Hepatocyte (in vitro differentiated cells): ENCODE data around the gene SYT7.

Experiments
- EZH2 ChIP-seq: fragments of 200-600 bp; sonication (generic); IDR thresholded peaks from 2 replicates; pipeline ENCODE4 v1.6.1; 2016; ENCODE audit warnings: antibody characterized with exemption, mild to moderate bottlenecking, borderline replicate concordance
- EZH2phosphoT487 ChIP-seq: fragments of 200-600 bp; sonication (generic); IDR thresholded peaks from one replicate; pipeline ENCODE4 v1.6.1; 2018; ENCODE audit warnings: antibody characterized with exemption, mild to moderate bottlenecking, low read depth, moderate library complexity; ENCODE audit not compliant: unreplicated experiment, severe bottlenecking
- TF ChIP-seq, protein P1 (sequence below): fragments of 200-600 bp; sonication (generic); IDR thresholded peaks from 2 replicates; pipeline ENCODE4 v1.5.1; 2016; ENCODE audit warnings: antibody characterized with exemption, mild to moderate bottlenecking; ENCODE audit not compliant: poor library complexity

DNA sequence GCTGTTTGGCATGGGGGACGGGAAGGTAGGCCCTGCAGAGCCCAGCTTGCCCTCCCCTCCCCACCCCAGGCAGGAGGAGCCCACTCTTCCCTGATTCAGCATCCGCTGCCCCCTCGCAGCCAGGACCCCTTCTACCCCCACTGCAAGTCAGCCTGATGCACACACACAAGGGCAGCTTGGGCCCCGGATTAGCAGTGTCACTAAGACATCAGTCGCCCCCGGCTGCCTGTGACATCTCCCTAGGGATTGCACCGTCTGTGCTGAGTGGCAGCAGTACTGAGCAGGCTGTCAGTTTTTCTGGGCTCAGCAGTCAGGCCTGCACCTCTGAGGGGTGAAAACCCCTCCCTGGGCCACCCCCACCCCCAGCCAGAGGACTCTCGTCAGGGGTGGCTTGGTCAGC is 30.4 kb upstream of the SYT7 start:
- TF ChIP-seq, protein P1, sequence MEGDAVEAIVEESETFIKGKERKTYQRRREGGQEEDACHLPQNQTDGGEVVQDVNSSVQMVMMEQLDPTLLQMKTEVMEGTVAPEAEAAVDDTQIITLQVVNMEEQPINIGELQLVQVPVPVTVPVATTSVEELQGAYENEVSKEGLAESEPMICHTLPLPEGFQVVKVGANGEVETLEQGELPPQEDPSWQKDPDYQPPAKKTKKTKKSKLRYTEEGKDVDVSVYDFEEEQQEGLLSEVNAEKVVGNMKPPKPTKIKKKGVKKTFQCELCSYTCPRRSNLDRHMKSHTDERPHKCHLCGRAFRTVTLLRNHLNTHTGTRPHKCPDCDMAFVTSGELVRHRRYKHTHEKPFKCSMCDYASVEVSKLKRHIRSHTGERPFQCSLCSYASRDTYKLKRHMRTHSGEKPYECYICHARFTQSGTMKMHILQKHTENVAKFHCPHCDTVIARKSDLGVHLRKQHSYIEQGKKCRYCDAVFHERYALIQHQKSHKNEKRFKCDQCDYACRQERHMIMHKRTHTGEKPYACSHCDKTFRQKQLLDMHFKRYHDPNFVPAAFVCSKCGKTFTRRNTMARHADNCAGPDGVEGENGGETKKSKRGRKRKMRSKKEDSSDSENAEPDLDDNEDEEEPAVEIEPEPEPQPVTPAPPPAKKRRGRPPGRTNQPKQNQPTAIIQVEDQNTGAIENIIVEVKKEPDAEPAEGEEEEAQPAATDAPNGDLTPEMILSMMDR, result no peak
- TF ChIP-seq EZH2phosphoT487, result no peak
- TF ChIP-seq EZH2, result no peak
